HG03457 (cell line): Measurements from ENCODE around the gene RASD1.

ENCODE experiments used
- ATAC-seq: cut with Tn5 transposase; IDR thresholded peaks from one replicate; pipeline ENCODE4 v1.9.1; 2021; ENCODE audit warnings: moderate number of reproducible peaks; ENCODE audit not compliant: unreplicated experiment

The RASD1 gene

GRCh38 chr17:17527534-17527933 is 31.3 kb upstream of the RASD1 start:
- no peak for ATAC-seq

GRCh38 chr17:17526369-17526768 is 30.2 kb upstream of the RASD1 start:
- no peak for ATAC-seq

GRCh38 chr17:17525956-17526355 is 29.8 kb upstream of the RASD1 start:
- ATAC-seq, result no peak

- ATAC-seq, result no peak
These were observed 29.1 kb upstream of the RASD1 start for GRCh38 chr17:17525311-17525710.

GRCh38 chr17:17523731-17524490 is 27.7 kb upstream of the RASD1 start:
- no peak for ATAC-seq

- ATAC-seq, result no peak
These were observed 27.0 kb upstream of the RASD1 start for GRCh38 chr17:17523001-17523730.

- ATAC-seq, result no peak
These were observed 24.5 kb upstream of the RASD1 start for GRCh38 chr17:17520599-17521232.

- no peak for ATAC-seq
These were observed 23.7 kb upstream of the RASD1 start for GRCh38 chr17:17519886-17520285.

GRCh38 chr17:17518951-17519350 is 22.8 kb upstream of the RASD1 start:
- no peak for ATAC-seq

GRCh38 chr17:17518014-17518413 is 21.8 kb upstream of the RASD1 start:
- no peak for ATAC-seq

- ATAC-seq, result no peak
These were observed 20.9 kb upstream of the RASD1 start for GRCh38 chr17:17516941-17517720.

GRCh38 chr17:17515934-17516930 is 20.0 kb upstream of the RASD1 start:
- no peak for ATAC-seq

GRCh38 chr17:17514993-17515933 is 19.1 kb upstream of the RASD1 start:
- no peak for ATAC-seq

GRCh38 chr17:17514361-17514992 is 18.3 kb upstream of the RASD1 start:
- ATAC-seq, result no peak

GRCh38 chr17:17513626-17514025 is 17.4 kb upstream of the RASD1 start:
- no peak for ATAC-seq

- no peak for ATAC-seq
These were observed 16.7 kb upstream of the RASD1 start for GRCh38 chr17:17512866-17513265.

GRCh38 chr17:17511881-17512858 is 16.0 kb upstream of the RASD1 start:
- ATAC-seq, result no peak
